Subcutaneous adipose tissue (tissue), 4 donors: Measurements from ENCODE around the gene TNFAIP8. TPM values are rescaled to one million over a fixed set of nuclear protein-coding genes. Genes with fewer than 3 reads are reported as not detected.

Experiments used
- CTCF ChIP-seq: fragments of 450-650 bp; IDR thresholded peaks from one replicate; pipeline ENCODE4 v1.5.1; 2016; ENCODE audit warnings: low read depth, mild to moderate bottlenecking, control low read depth, antibody characterized with exemption, moderate library complexity
- total RNA-seq, 4 donors: library from RNA; depleted of rRNA; stranded (reverse); fragments of >200 nt; gene quantifications; one replicate each; pipeline ENCODE4 v1.1.0, GENCODE V29; 2016

The TNFAIP8 gene
- total RNA-seq, 4 donors from 2014 or later, result 86.9 to 151 (median 129) TPM

- no peak for TF ChIP-seq CTCF
These were observed 14.1 kb upstream of the TNFAIP8 start for GRCh38 chr5:119341452-119342349.

GRCh38 chr5:119342406-119342805 lies 13.4 kb upstream of the TNFAIP8 start:
- TF ChIP-seq CTCF, result no peak

DNA sequence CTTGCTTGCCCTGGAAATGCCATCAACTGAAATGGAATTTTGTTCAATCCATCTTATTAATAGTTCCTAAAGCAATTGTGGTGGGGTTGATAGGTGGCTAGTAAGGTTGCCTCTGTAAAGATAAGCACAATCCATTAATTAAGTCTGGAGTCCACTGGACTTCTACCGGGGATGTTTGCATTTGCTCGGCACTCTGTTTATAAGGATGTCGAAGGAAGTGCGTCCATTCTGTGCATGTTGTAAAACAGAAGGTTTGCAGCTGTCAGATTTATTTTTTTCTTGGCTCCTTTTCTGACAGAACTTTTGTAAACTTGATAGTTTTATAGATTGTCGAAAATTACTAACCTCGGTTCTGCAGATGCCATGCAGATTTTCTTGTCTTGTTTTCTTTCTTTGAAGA lies 12.8 kb upstream of the TNFAIP8 start:
- TF ChIP-seq CTCF, result no peak

GRCh38 chr5:119343766-119344165 lies 12.1 kb upstream of the TNFAIP8 start:
- TF ChIP-seq CTCF, result no peak

DNA sequence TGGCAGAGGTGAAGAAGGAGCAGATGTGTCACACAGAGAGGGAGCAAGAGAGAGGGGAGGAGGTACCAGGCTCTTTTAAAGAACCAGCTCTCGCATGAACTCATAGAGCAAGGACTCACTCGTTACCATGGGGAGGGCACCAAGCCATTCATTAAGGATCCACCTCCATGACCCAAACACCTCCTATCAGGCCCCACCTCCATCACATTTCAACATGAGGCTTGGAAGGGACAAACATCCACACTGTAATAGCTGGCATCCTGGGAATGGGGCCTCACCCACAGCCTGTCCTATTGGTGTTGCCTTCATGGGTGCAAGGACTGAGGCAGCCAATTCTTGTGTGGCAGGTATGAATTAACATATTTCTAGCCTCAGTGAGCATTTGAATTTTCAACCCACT lies 11.6 kb upstream of the TNFAIP8 start:
- no peak for TF ChIP-seq CTCF

GRCh38 chr5:119345861-119346260 lies 10.0 kb upstream of the TNFAIP8 start:
- TF ChIP-seq CTCF, result no peak

DNA sequence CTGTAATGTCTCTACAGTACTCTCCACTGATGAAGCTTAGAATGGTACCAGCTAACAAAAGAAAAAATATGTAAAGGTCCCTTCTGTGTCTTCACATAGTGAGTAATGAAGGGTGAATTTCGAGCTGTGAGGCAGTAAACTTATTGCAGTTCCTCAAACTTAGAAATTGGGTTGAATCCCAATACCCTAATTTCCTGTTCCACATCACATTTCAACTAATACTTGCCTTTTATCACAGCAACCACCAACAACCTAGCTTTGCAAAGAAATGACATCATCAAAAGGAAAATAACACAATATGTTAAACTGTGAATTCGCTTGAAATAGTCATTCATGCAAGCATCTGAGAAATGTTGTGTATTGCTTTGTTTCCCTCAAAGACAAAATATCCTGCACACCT lies 9.4 kb upstream of the TNFAIP8 start:
- TF ChIP-seq CTCF, result no peak
